Activated CD8-positive, alpha-beta memory T cell treated with anti-CD3 and anti-CD28 coated beads, Interleukin-2, amount 10 ng/mL, durations not matched to agents 7 days and 5 days (primary cell): ENCODE results near the gene PCDH18. TPM values are rescaled to one million over a fixed set of nuclear protein-coding genes. Genes with fewer than 3 reads are reported as not detected.
"Not testable (repeated sequence)": the region's sequence is repeated elsewhere in the genome, so short reads cannot be mapped to it uniquely, and the experiment has no call there.

Experiments used
- ATAC-seq: fragments of 150-1000 bp; cut with Tn5 transposase; one replicate; pipeline ENCODE4 v1.10.0; 2021; ENCODE audit warnings: moderate library complexity
- CTCF ChIA-PET: fragments of 350-600 bp; sonication (Branson Sonifier 250); formaldehyde crosslinking; loops from one replicate; lab custom pipeline; 2021; ENCODE audit warnings: antibody characterized with exemption; lab: Charles Lee
- DNase-seq: peaks from one replicate; pipeline ENCODE4 v3.0.0-alpha.2; 2020
- H3K27ac Mint-ChIP-seq: one replicate; pipeline ENCODE4 v1.8.0; 2021; ENCODE audit warnings: mild to moderate bottlenecking, mixed read lengths
- H3K27me3 Mint-ChIP-seq: one replicate; pipeline ENCODE4 v1.8.0; 2021; ENCODE audit warnings: mixed read lengths
- H3K36me3 Mint-ChIP-seq: one replicate; pipeline ENCODE4 v1.8.0; 2021; ENCODE audit warnings: mild to moderate bottlenecking, mixed read lengths
- H3K4me1 Mint-ChIP-seq: one replicate; pipeline ENCODE4 v1.8.0; 2021; ENCODE audit warnings: mixed read lengths
- H3K4me3 Mint-ChIP-seq: one replicate; pipeline ENCODE4 v1.8.0; 2021; ENCODE audit warnings: mild to moderate bottlenecking, moderate library complexity, mixed read lengths
- H3K9me3 Mint-ChIP-seq: one replicate; pipeline ENCODE4 v1.8.0; 2022; ENCODE audit warnings: low read depth, mixed read lengths
- total RNA-seq, 2 experiments: library from RNA; stranded (reverse); gene quantifications; one replicate each; pipeline ENCODE4 v1.2.3, GENCODE V29; 2021

PCDH18 gene
- total RNA-seq, 2 experiments from 2014 or later = not detected

GRCh38 chr4:137519406-137519805 is 12.9 kb downstream of the PCDH18 start:
- CTCF ChIA-PET = no interaction called here
- H3K4me3 Mint-ChIP-seq = no peak overlapping the region
- no peak for ATAC-seq
- no peaks in the 10 kb centered on the region for H3K9me3 Mint-ChIP-seq
- no peak overlapping the region for H3K27ac Mint-ChIP-seq
- DNase-seq = no peak
- no peaks in the 10 kb centered on the region for H3K4me1 Mint-ChIP-seq
- H3K27me3 Mint-ChIP-seq = no peaks in the 10 kb centered on the region
- H3K36me3 Mint-ChIP-seq = no peaks in the 10 kb centered on the region

GRCh38 chr4:137517323-137517722 is 15.0 kb downstream of the PCDH18 start:
- ATAC-seq, DNase-seq, H3K27me3 Mint-ChIP-seq, H3K4me3 Mint-ChIP-seq, H3K27ac Mint-ChIP-seq, H3K4me1 Mint-ChIP-seq, CTCF ChIA-PET, H3K9me3 Mint-ChIP-seq, H3K36me3 Mint-ChIP-seq: not testable (repeated sequence)

DNA sequence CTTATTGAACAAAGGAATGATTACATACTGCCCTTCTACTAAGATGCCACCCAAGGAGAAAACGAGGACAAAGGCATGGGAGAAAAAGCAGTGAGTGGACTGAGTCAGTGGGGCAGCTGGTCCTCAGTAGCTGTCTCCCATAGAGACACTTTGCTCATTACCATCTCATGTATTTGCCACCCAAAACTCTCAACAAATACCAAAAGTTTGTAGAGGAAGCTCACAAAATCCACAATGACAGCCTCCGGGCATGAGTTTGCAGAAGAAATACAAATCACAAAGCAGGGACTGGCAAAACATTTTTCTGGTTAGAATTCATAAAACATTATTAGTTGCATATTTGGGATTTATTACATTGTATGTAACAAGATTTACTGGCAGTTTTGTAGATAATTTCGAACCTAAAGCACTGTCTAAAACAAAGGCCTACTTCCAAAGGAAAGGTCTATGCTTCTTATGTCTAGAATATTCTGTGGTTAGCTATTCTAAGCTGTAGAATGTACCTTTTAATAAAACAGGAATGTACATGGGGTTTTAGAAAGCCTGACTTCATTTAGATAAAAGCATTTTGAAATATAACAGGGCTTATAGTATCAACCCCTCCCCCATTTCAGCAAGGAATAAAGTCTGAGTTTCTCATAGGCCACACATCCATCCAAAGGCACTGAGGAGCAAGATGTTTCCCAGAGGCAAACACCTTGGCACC is 17.7 kb downstream of the PCDH18 start:
- ATAC-seq (no peak), DNase-seq (no peak)
- CTCF ChIA-PET = no interaction called here
- H3K9me3 Mint-ChIP-seq = peaks cover 4% of the 10 kb centered on the region
- no peak overlapping the region for H3K27ac Mint-ChIP-seq
- H3K4me1 Mint-ChIP-seq = no peaks in the 10 kb centered on the region
- no peak overlapping the region for H3K4me3 Mint-ChIP-seq
- no peaks in the 10 kb centered on the region for H3K27me3 Mint-ChIP-seq
- no peaks in the 10 kb centered on the region for H3K36me3 Mint-ChIP-seq

DNA sequence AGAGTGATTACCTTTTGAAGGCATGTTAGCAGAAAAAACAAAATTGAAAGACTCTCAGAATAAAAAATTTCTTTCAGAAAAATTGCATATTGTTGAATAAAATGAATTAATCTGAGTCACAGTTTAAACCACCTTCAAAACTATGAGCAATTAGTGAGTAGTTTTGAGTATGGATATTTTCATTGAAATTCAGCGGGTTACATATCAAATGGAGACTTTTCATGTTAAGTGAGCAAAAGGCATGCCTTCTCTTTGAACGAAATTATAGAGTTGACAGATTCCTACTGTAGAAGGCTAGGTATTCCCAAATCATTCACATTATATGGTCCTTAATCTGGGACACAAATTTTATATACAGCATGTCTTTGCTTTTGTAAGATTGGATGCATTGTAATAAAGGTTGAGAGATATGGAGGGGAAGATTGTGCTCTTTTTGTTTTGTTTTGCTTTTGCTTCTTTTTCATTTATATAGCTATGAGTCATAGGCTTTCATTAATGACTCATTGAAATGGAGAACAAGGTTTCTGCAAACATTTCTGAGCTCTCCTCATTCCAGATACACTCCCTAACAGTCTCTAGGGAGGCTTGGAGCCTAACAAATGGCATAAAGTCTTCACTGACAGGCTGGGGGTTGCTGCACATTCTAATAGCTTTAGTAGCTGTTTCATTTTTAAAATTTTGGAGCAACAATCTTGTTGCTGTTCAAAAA is 21.6 kb downstream of the PCDH18 start:
- no peaks in the 10 kb centered on the region for H3K4me1 Mint-ChIP-seq
- H3K27me3 Mint-ChIP-seq = no peaks in the 10 kb centered on the region
- H3K27ac Mint-ChIP-seq = no peak overlapping the region
- CTCF ChIA-PET = no interaction called here
- DNase-seq (no peak), ATAC-seq (no peak)
- no peaks in the 10 kb centered on the region for H3K36me3 Mint-ChIP-seq
- H3K4me3 Mint-ChIP-seq = no peak overlapping the region
- peaks cover 4% of the 10 kb centered on the region for H3K9me3 Mint-ChIP-seq

DNA sequence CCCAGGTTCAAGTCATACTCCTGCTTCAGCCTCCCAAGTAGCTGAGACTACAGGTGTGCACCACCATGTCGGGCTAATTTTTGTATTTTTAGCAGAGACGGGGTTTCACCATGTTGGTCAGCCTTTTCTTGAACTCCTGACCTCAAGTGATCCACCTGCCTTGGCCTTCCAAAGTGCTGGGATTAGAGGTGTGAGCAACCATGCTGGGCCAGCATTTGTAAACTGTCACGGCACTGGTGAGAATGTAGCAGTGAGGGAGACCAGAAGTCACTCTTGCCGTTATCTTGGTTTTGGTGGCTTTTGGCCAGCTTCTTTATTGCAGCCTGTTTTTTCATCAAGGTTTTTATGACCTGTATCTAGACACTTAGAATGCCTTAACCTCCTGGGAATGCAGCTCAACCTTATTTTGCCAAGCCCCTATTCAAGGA is 22.4 kb downstream of the PCDH18 start:
- no peak overlapping the region for H3K4me3 Mint-ChIP-seq

GRCh38 chr4:137502339-137503129 is 29.8 kb downstream of the PCDH18 start:
- no peak overlapping the region for H3K4me3 Mint-ChIP-seq
- CTCF ChIA-PET = no interaction called here

More for the DNA sequence above, 22.4 kb downstream of the PCDH18 start:
- H3K36me3 Mint-ChIP-seq = no peaks in the 10 kb centered on the region
- CTCF ChIA-PET = no interaction called here
- H3K4me1 Mint-ChIP-seq = no peaks in the 10 kb centered on the region
- no peak for DNase-seq
- no peak for ATAC-seq
- H3K9me3 Mint-ChIP-seq = peaks cover 8% of the 10 kb centered on the region
- no peaks in the 10 kb centered on the region for H3K27me3 Mint-ChIP-seq
- no peak overlapping the region for H3K27ac Mint-ChIP-seq

DNA sequence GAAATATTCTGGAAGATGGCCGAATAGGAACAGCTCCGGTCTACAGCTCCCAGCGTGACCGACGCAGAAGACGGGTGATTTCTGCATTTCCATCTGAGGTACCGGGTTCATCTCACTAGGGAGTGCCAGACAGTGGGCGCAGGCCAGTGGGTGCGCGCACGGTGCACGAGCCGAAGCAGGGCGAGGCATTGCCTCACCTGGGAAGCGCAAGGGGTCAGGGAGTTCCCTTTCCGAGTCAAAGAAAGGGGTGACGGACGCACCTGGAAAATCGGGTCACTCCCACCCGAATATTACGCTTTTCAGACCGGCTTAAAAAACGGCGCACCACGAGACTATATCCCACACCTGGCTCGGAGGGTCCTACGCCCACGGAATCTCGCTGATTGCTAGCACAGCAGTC is 36.0 kb downstream of the PCDH18 start:
- H3K4me3 Mint-ChIP-seq, CTCF ChIA-PET, H3K9me3 Mint-ChIP-seq, ATAC-seq, DNase-seq, H3K27me3 Mint-ChIP-seq, H3K4me1 Mint-ChIP-seq, H3K36me3 Mint-ChIP-seq, H3K27ac Mint-ChIP-seq: not testable (repeated sequence)

More at GRCh38 chr4:137502339-137503129, 29.8 kb downstream of the PCDH18 start:
- no peak for DNase-seq
- no peak for ATAC-seq
- Mint-ChIP-seq H3K4me1 (no peaks in the 10 kb centered on the region), H3K36me3 (no peaks in the 10 kb centered on the region), H3K9me3 (peaks cover 3% of the 10 kb centered on the region), H3K27ac (no peak overlapping the region), H3K27me3 (no peaks in the 10 kb centered on the region)

GRCh38 chr4:137495578-137495977 is 36.7 kb downstream of the PCDH18 start:
- Mint-ChIP-seq H3K4me1 (no peaks in the 10 kb centered on the region), H3K4me3 (no peak overlapping the region), H3K9me3 (no peaks in the 10 kb centered on the region), H3K36me3 (no peaks in the 10 kb centered on the region), H3K27me3 (no peaks in the 10 kb centered on the region), H3K27ac (no peak overlapping the region)
- CTCF ChIA-PET = no interaction called here
- DNase-seq (no peak), ATAC-seq (no peak)

DNA sequence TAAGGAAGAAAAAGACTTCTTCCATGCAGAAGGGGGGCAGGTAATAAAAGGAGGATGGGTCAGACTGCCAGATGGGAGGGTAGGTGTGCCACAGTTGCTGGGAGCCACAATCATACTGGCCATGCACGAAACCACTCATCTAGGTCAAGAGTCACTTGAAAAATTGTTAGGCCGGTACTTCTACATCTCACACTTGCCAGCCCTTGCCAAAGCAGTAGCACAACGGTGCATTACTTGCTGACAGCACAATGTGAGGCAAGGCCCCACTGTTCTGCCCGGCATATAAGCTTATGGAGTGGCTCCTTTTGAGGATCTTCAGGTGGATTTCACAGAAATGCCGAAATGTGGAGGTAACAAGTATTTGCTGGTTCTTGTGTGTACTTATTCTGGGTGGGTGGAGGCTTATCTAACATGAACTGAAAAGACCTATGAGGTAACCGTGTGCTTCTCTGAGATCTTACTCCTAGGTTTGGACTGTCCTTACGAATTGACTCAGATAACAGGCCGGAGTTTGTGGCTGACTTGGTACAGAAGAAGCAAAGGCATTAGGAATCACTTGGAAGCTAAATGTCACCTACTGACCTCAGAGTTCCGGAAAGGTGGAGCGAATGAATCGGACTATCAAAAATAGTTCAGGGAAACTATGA is 48.9 kb downstream of the PCDH18 start:
- H3K27ac Mint-ChIP-seq, H3K36me3 Mint-ChIP-seq, H3K27me3 Mint-ChIP-seq, H3K9me3 Mint-ChIP-seq, H3K4me3 Mint-ChIP-seq, H3K4me1 Mint-ChIP-seq, CTCF ChIA-PET, ATAC-seq, DNase-seq: not testable (repeated sequence)

DNA sequence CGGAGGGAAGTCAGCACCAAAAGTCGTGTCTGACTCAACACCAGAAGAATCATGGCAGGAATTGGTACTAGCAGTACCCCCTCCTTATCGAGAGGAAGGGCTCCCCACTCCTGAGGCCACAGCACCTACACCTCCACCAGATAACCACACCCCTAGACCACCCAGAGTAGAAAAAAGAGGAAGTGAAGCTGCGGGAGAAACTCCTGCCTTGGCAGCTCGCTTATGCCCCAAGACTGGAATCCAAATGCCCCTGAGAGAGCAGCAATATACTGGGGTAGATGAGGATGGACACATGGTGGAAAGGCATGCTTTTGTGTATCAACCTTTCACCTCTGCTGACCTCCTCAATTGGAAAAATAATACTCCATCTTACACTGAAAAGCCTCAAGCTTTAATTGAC is 52.6 kb downstream of the PCDH18 start:
- DNase-seq, CTCF ChIA-PET, H3K4me1 Mint-ChIP-seq, H3K4me3 Mint-ChIP-seq, ATAC-seq, H3K27ac Mint-ChIP-seq, H3K9me3 Mint-ChIP-seq, H3K36me3 Mint-ChIP-seq, H3K27me3 Mint-ChIP-seq: not testable (repeated sequence)

DNA sequence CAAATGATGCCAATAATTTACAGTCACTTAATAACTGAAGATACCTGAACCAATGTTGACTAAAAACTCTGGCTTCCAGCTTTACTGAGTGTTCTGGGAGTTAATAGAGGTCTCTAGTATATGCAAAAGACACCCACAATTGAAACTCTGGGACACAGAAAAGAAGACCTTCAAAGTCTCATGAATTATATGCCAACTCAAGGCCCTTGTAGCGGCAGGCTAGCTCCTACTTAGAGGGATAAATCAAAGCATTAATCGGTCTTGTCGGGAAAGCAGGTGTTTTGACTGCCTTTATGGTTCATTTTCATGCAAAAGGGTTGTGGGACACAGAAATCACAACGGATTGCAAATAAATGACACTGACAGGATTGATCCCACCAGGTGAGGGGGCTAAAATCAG is 55.9 kb downstream of the PCDH18 start:
- Mint-ChIP-seq H3K9me3 (peaks cover 5% of the 10 kb centered on the region), H3K27ac (no peak overlapping the region), H3K4me3 (no peak overlapping the region), H3K4me1 (no peaks in the 10 kb centered on the region), H3K27me3 (no peaks in the 10 kb centered on the region), H3K36me3 (no peaks in the 10 kb centered on the region)
- ATAC-seq = no peak
- CTCF ChIA-PET = no interaction called here
- DNase-seq = no peak

GRCh38 chr4:137474711-137475301 is 57.5 kb downstream of the PCDH18 start:
- peaks cover 2% of the 10 kb centered on the region for H3K9me3 Mint-ChIP-seq
- no peaks in the 10 kb centered on the region for H3K36me3 Mint-ChIP-seq
- CTCF ChIA-PET = no interaction called here
- no peak overlapping the region for H3K4me3 Mint-ChIP-seq
- no peaks in the 10 kb centered on the region for H3K4me1 Mint-ChIP-seq
- H3K27ac Mint-ChIP-seq = no peak overlapping the region
- no peak for ATAC-seq
- DNase-seq = no peak
- no peaks in the 10 kb centered on the region for H3K27me3 Mint-ChIP-seq

- H3K27ac Mint-ChIP-seq = no peak overlapping the region
- no peak for ATAC-seq
- no peaks in the 10 kb centered on the region for H3K36me3 Mint-ChIP-seq
- no peak overlapping the region for H3K4me3 Mint-ChIP-seq
- CTCF ChIA-PET = no interaction called here
- H3K9me3 Mint-ChIP-seq = no peaks in the 10 kb centered on the region
- H3K27me3 Mint-ChIP-seq = no peaks in the 10 kb centered on the region
- DNase-seq = no peak
- H3K4me1 Mint-ChIP-seq = no peaks in the 10 kb centered on the region
Observed at GRCh38 chr4:137471895-137472294, 60.4 kb downstream of the PCDH18 start.
